Nasal cavity respiratory epithelium epithelial cell of viscerocranial mucosa (primary cell): ENCODE results near the gene OR2A12. TPM values are rescaled to one million over a fixed set of nuclear protein-coding genes. Genes with fewer than 3 reads are reported as not detected.

ENCODE experiments used
- total RNA-seq: library from RNA; depleted of rRNA; stranded (reverse); fragments of >200 nt; gene quantifications from 2 replicates; pipeline ENCODE4 v1.2.3, GENCODE V29; 2014

OR2A12 gene
- total RNA-seq, result not detected in 2 replicates

DNA sequence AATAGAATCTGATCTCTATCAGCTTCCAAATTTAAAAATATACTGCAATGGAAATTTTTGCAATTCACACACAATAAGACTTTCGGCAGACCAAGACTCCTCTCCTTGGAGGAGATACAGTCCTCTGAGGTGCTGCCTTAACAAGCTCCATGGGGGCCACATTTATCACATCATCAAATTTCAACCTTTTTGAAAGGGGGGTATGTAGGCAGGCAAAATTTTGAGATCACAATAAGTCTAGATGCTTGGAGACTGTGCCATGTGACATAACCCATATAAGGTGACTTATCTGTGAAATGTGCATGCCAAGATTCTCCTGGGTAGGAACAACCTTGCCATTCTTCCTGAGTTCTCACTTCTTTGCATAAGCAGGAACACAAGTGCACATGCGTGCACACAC is at the start of gene OR2A12:
TSS of gene OR2A12 (plus strand) at position 301 of the 400 bp plus-strand sequence. CDS start 8,830 bp downstream, outside the sequence.

GRCh38 chr7:144048648-144049047 is 37.4 kb upstream of the OR2A12 start, which contains the start of gene OR2A5:
Gene OR2A5 (plus strand): TSS chr7:144048948. CDS start chr7:144050402, 1,454 bp downstream.

DNA sequence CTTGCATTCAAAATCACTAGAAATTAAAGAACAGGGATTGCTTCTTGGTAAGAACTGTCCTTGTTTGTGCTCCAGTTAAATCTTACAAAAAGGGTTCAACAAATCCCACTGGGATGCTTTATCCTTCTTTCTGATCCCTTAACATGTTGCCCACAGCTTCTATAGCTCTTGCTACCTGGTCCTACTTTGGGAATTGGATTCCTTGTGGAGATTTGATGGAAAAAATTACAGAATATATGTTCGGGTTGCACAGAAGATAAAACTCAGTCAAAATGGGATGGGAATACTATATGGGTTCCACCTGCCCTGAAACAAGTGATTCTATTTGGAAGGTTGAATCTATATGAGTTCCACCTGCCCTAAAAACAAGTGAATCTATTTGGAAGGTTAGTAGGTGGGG is 16.6 kb upstream of the OR2A12 start, which contains the start of gene OR2A25:
TSS of gene OR2A25 (plus strand) at position 301 of the 400 bp plus-strand sequence. CDS start 4,409 bp downstream, outside the sequence.

GRCh38 chr7:144109283-144109682 is 23.2 kb downstream of the OR2A12 start, which contains the start of gene OR2A2:
Gene OR2A2 (plus strand): TSS chr7:144109583. CDS start chr7:144109583, 0 bp downstream.

GRCh38 chr7:144122876-144123275 is 36.8 kb downstream of the OR2A12 start, which contains the start of gene OR2A14:
Gene OR2A14 (plus strand): TSS chr7:144123176. CDS start chr7:144129113, 5,937 bp downstream.

Other genes with a start within 250 kb of the OR2A12 start
- 17.1 and 28.4 TPM in 2 replicates for gene TCAF1, start 184.1 kb upstream of the OR2A12 start, total RNA-seq
- gene OR2F2, start 151.0 kb upstream of the OR2A12 start, total RNA-seq, result not detected in 2 replicates
- not detected in 2 replicates for gene OR2F1, start 131.4 kb upstream of the OR2A12 start, total RNA-seq
- gene OR6B1, start 86.0 kb upstream of the OR2A12 start, total RNA-seq, result not detected in 2 replicates
- not detected in 2 replicates for gene OR2A5, start 37.3 kb upstream of the OR2A12 start, total RNA-seq
- not detected in 2 replicates for gene OR2A25, start 16.5 kb upstream of the OR2A12 start, total RNA-seq
- gene OR2A2, start 23.3 kb downstream of the OR2A12 start, total RNA-seq, result not detected in 2 replicates
- not detected in 2 replicates for gene OR2A14, start 36.9 kb downstream of the OR2A12 start, total RNA-seq
- 0.14 and 2.1 TPM in 2 replicates for gene CTAGE4, start 97.2 kb downstream of the OR2A12 start, total RNA-seq
- 24.6 and 27.1 TPM in 2 replicates for gene ARHGEF35, start 109.6 kb downstream of the OR2A12 start, total RNA-seq
- gene OR2A42, start 153.3 kb downstream of the OR2A12 start, total RNA-seq, result not detected in 2 replicates
- 1.6 and 2.1 TPM in 2 replicates for gene OR2A7, start 178.5 kb downstream of the OR2A12 start, total RNA-seq
- 6.6 and 7.2 TPM in 2 replicates for gene CTAGE8, start 183.0 kb downstream of the OR2A12 start, total RNA-seq
- not detected in 2 replicates for gene OR2A1, start 226.1 kb downstream of the OR2A12 start, total RNA-seq